Inferior parietal cortex (tissue), 1 donor: ENCODE results near the gene NME9.
"Not testable (repeated sequence)": the region's sequence is repeated elsewhere in the genome, so short reads cannot be mapped to it uniquely, and the experiment has no call there.

Experiments
- DNase-seq: peaks from one replicate; pipeline ENCODE4 v3.0.0-alpha.2; 2016; ENCODE audit errors: extremely low spot score

NME9 gene

GRCh38 chr3:138329127-138329983 is at the start of gene NME9:
Gene NME9 (minus strand): TSS chr3:138329851. CDS start chr3:138329335, 516 bp downstream.
- DNase-seq: peak; percentile 80

GRCh38 chr3:138378990-138379389 is 49.3 kb upstream of the NME9 start:
- DNase-seq: no peak

- no peak for DNase-seq
Observed at GRCh38 chr3:138378331-138378730, 48.7 kb upstream of the NME9 start.

- no peak for DNase-seq
Observed at GRCh38 chr3:138377804-138378203, 48.2 kb upstream of the NME9 start.

- DNase-seq: not testable (repeated sequence)
Observed at GRCh38 chr3:138377212-138377611, 47.6 kb upstream of the NME9 start.

- no peak for DNase-seq
Observed at GRCh38 chr3:138376663-138377062, 47.0 kb upstream of the NME9 start.

GRCh38 chr3:138375447-138375846 is 45.8 kb upstream of the NME9 start:
- DNase-seq: no peak

GRCh38 chr3:138374573-138375134 is 45.0 kb upstream of the NME9 start:
- no peak for DNase-seq

GRCh38 chr3:138373736-138374094 is 44.1 kb upstream of the NME9 start:
- no peak for DNase-seq

- no peak for DNase-seq
Observed at GRCh38 chr3:138373087-138373735, 43.6 kb upstream of the NME9 start.

- no peak for DNase-seq
Observed at GRCh38 chr3:138371070-138371965, 41.7 kb upstream of the NME9 start.

- no peak for DNase-seq
Observed at GRCh38 chr3:138370321-138370720, 40.7 kb upstream of the NME9 start.

GRCh38 chr3:138369151-138369900 is 39.7 kb upstream of the NME9 start:
- no peak for DNase-seq

GRCh38 chr3:138367911-138368310 is 38.3 kb upstream of the NME9 start:
- no peak for DNase-seq

- no peak for DNase-seq
Observed at GRCh38 chr3:138367326-138367850, 37.7 kb upstream of the NME9 start.

- no peak for DNase-seq
Observed at GRCh38 chr3:138366006-138366759, 36.5 kb upstream of the NME9 start.

GRCh38 chr3:138365253-138365555 is 35.6 kb upstream of the NME9 start:
- no peak for DNase-seq

- DNase-seq: no peak
Observed at GRCh38 chr3:138364356-138365252, 35.0 kb upstream of the NME9 start.

- no peak for DNase-seq
Observed at GRCh38 chr3:138363322-138363721, 33.7 kb upstream of the NME9 start.
